ENCODE measurements around the gene COL6A5. TPM values are rescaled to one million over a fixed set of nuclear protein-coding genes. Genes with fewer than 3 reads are reported as not detected.

The COL6A5 gene
- total RNA-seq, 1 experiment from 2014 or later: 0.32 TPM

DNA sequence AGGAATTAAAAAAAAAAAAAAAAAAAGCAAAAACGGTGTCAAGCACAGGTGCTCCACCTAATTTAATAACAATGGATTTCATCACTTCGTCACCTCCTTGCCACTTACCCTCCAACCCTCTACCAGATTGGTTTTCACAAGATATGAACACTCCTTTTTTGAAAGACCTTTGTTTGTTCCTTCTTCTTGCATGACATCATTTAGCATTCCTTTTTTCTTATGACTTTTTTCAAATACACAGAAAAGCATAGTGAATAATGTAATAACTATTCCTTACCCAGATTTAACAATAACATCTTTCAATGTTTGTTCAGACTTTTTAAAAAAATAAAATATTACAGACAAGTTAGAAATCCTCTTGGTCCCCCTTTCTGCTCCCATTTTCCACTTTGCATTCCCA is 187.8 kb downstream of the COL6A5 start:
- H3K4me1 ChIP-seq (ENCODE audit: insufficient read depth, low read length, poor library complexity, severe bottlenecking): peaks cover 14% of the 10 kb centered on the region
- no peak for TF ChIP-seq EZH2 (IDR thresholded peaks at IDR 0.05; ENCODE audit: borderline replicate concordance, low read depth, low read length, poor library complexity, severe bottlenecking)
- TF ChIP-seq, protein P1, sequence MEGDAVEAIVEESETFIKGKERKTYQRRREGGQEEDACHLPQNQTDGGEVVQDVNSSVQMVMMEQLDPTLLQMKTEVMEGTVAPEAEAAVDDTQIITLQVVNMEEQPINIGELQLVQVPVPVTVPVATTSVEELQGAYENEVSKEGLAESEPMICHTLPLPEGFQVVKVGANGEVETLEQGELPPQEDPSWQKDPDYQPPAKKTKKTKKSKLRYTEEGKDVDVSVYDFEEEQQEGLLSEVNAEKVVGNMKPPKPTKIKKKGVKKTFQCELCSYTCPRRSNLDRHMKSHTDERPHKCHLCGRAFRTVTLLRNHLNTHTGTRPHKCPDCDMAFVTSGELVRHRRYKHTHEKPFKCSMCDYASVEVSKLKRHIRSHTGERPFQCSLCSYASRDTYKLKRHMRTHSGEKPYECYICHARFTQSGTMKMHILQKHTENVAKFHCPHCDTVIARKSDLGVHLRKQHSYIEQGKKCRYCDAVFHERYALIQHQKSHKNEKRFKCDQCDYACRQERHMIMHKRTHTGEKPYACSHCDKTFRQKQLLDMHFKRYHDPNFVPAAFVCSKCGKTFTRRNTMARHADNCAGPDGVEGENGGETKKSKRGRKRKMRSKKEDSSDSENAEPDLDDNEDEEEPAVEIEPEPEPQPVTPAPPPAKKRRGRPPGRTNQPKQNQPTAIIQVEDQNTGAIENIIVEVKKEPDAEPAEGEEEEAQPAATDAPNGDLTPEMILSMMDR (conservative IDR thresholded peaks at IDR 0.05; ENCODE audit: low read depth, low read length): no peak
- BruUV-seq (replicated peaks): no TSS peak
- H3K9me3 ChIP-seq (ENCODE audit: low read depth, low read length, poor library complexity, severe bottlenecking): no peaks in the 10 kb centered on the region
- no peak for DNase-seq (ENCODE audit: low spot score)
- peaks cover 40% of the 10 kb centered on the region for H3K27me3 ChIP-seq (replicated peaks; ENCODE audit: insufficient read depth, low read depth, low read length, poor library complexity)
- intact Hi-C loops (cut with micrococcal nuclease; ENCODE audit: unreplicated experiment): no loop called here
- no peak overlapping the region for H3K4me3 ChIP-seq (ENCODE audit: low read depth, low read length, poor library complexity, severe bottlenecking)
- ChIA-PET POLR2A (ENCODE audit: low non-redundant PET) (no interaction called here), CTCF (no interaction called here)
- H3K27ac ChIP-seq (ENCODE audit: low read depth, low read length, poor library complexity, severe bottlenecking): no peak overlapping the region
- no peaks in the 10 kb centered on the region for H3K36me3 ChIP-seq (ENCODE audit: insufficient read depth, low read length, poor library complexity, severe bottlenecking)

Other genes starting within 250 kb of the COL6A5 start
- not detected in 2 replicates for gene COL6A6, start 171.5 kb downstream of the COL6A5 start, total RNA-seq (2021)

Data from A673 (cell line).